Measurements from ENCODE around the gene PRSS33.

DNA sequence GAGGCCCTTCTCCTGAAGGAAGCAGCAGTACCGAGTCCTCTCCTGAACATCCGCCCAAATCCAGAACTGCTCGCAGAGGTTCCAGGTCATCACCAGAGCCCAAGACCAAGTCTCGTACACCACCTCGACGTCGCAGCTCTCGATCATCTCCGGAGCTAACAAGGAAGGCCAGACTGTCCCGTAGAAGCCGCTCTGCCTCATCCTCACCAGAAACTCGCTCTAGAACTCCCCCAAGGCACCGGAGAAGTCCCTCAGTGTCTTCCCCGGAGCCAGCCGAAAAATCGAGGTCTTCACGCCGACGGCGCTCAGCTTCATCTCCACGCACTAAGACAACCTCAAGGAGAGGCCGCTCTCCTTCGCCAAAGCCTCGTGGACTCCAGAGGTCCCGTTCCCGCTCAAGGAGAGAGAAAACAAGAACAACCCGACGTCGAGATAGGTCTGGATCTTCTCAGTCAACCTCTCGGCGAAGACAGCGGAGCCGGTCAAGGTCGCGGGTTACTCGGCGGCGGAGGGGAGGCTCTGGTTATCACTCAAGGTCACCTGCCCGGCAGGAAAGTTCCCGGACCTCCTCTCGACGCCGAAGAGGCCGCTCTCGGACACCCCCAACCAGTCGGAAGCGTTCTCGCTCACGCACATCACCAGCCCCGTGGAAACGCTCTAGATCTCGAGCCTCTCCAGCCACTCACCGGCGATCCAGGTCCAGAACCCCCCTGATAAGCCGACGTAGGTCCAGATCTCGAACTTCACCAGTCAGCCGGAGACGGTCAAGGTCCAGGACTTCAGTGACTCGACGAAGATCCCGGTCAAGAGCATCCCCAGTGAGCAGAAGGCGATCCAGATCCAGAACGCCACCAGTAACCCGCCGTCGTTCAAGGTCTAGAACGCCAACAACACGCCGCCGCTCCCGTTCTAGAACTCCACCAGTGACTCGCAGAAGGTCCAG, 21.6 kb downstream of the PRSS33 start:
- TF ChIP-seq POLR2A (IDR thresholded peaks at IDR 0.05) (no peak), EP300 (IDR thresholded peaks at IDR 0.05; ENCODE audit: low read depth) (no peak)
- TF ChIP-seq, protein P1, sequence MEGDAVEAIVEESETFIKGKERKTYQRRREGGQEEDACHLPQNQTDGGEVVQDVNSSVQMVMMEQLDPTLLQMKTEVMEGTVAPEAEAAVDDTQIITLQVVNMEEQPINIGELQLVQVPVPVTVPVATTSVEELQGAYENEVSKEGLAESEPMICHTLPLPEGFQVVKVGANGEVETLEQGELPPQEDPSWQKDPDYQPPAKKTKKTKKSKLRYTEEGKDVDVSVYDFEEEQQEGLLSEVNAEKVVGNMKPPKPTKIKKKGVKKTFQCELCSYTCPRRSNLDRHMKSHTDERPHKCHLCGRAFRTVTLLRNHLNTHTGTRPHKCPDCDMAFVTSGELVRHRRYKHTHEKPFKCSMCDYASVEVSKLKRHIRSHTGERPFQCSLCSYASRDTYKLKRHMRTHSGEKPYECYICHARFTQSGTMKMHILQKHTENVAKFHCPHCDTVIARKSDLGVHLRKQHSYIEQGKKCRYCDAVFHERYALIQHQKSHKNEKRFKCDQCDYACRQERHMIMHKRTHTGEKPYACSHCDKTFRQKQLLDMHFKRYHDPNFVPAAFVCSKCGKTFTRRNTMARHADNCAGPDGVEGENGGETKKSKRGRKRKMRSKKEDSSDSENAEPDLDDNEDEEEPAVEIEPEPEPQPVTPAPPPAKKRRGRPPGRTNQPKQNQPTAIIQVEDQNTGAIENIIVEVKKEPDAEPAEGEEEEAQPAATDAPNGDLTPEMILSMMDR (IDR thresholded peaks at IDR 0.05): no peak
